Measurements from ENCODE around the gene MARK1. TPM values are rescaled to one million over a fixed set of nuclear protein-coding genes. Genes with fewer than 3 reads are reported as not detected.

MARK1 gene
- total RNA-seq, 1 donor from 2014 or later, result 6.1 TPM

GRCh38 chr1:220691053-220691684 lies 163.2 kb downstream of the MARK1 start:
- ATAC-seq, result no peak

GRCh38 chr1:220692436-220693228 lies 164.7 kb downstream of the MARK1 start:
- ATAC-seq, result no peak

- no peak for ATAC-seq
Observed at GRCh38 chr1:220694866-220695382, 167.0 kb downstream of the MARK1 start.

- ATAC-seq, result no peak
Observed at GRCh38 chr1:220695426-220695825, 167.5 kb downstream of the MARK1 start.

- ATAC-seq, result no peak
Observed at GRCh38 chr1:220696226-220696862, 168.4 kb downstream of the MARK1 start.

GRCh38 chr1:220696863-220697231 lies 168.9 kb downstream of the MARK1 start:
- no peak for ATAC-seq

- ATAC-seq, result no peak
Observed at GRCh38 chr1:220697326-220697725, 169.4 kb downstream of the MARK1 start.

GRCh38 chr1:220698607-220699016 lies 170.7 kb downstream of the MARK1 start:
- no peak for ATAC-seq

GRCh38 chr1:220699044-220699443 lies 171.1 kb downstream of the MARK1 start:
- ATAC-seq, result no peak

GRCh38 chr1:220700556-220701179 lies 172.7 kb downstream of the MARK1 start:
- ATAC-seq, result peak; percentile 45

- no peak for ATAC-seq
Observed at GRCh38 chr1:220701974-220702373, 174.0 kb downstream of the MARK1 start.

- ATAC-seq, result no peak
Observed at GRCh38 chr1:220702733-220703270, 174.9 kb downstream of the MARK1 start.

- ATAC-seq, result no peak
Observed at GRCh38 chr1:220703305-220703704, 175.4 kb downstream of the MARK1 start.

- ATAC-seq, result no peak
Observed at GRCh38 chr1:220705782-220706181, 177.8 kb downstream of the MARK1 start.

GRCh38 chr1:220706480-220706879 lies 178.5 kb downstream of the MARK1 start:
- no peak for ATAC-seq

GRCh38 chr1:220707160-220707559 lies 179.2 kb downstream of the MARK1 start:
- ATAC-seq, result no peak

GRCh38 chr1:220708244-220708643 lies 180.3 kb downstream of the MARK1 start:
- no peak for ATAC-seq

- ATAC-seq, result no peak
Observed at GRCh38 chr1:220708936-220709801, 181.2 kb downstream of the MARK1 start.

GRCh38 chr1:220710333-220710732 lies 182.4 kb downstream of the MARK1 start:
- ATAC-seq, result no peak

GRCh38 chr1:220711056-220711809 lies 183.3 kb downstream of the MARK1 start:
- ATAC-seq, result no peak

All from esophagus mucosa (tissue), 1 donor.